Vagina (tissue), 2 donors: ENCODE measurements around the gene NCKAP5L.

ENCODE experiments used
- CTCF ChIP-seq, 3 experiments: fragments of 450-650 bp in 2 of 3; fragments of 200-600 bp in 1 of 3; sonication (generic) in 1 of 3; IDR thresholded peaks; one replicate each; pipeline ENCODE4 v1.5.1; 2017 to 2019; ENCODE audit warnings: antibody characterized with exemption in 3 of 3, mild to moderate bottlenecking in 2 of 3, moderate library complexity in 2 of 3
- POLR2A ChIP-seq, 2 donors: fragments of 450-650 bp; IDR thresholded peaks; one replicate each; pipeline ENCODE4 v1.6.1; 2017; ENCODE audit warnings: antibody characterized with exemption in 2 of 2, mild to moderate bottlenecking in 2 of 2, moderate library complexity in 2 of 2
- POLR2AphosphoS5 ChIP-seq, 2 donors: sonication (generic); formaldehyde crosslinking; IDR thresholded peaks; one replicate each; pipeline ENCODE4 v1.9.0; 2017; ENCODE audit warnings: antibody characterized with exemption in 2 of 2, mild to moderate bottlenecking in 2 of 2, low read depth in 1 of 2; ENCODE audit not compliant: insufficient read depth in 1 of 2

- TF ChIP-seq CTCF (IDR thresholded peaks at IDR 0.05) (no peak), POLR2A (IDR thresholded peaks at IDR 0.05) (no peak), POLR2AphosphoS5 (IDR thresholded peaks at IDR 0.05; ENCODE audit: insufficient read depth in 1 of 2, low read depth in 1 of 2) (no peak)
Observed at GRCh38 chr12:49821373-49822287, 6.6 kb downstream of the NCKAP5L start.
